HAP-1 (cell line): ENCODE data around the gene TMEM184A.

ENCODE experiments used
- DNase-seq, 2 experiments: peaks; one replicate each; pipeline ENCODE4 v3.0.0-alpha.2; 2016 to 2020; ENCODE audit warnings: low spot score in 2 of 2
- H3K27me3 ChIP-seq: fragments of 250-450 bp; sonication (Bioruptor Pico); 2 replicates; pipeline ENCODE4 v1.5.1; 2020; ENCODE audit warnings: low read depth, mild to moderate bottlenecking, moderate library complexity
- H3K36me3 ChIP-seq: fragments of 250-450 bp; sonication (Bioruptor Pico); replicated peaks from 2 replicates; pipeline ENCODE4 v1.5.1; 2020; ENCODE audit warnings: mild to moderate bottlenecking
- H3K4me1 ChIP-seq: fragments of 250-450 bp; sonication (Bioruptor Pico); 2 replicates; pipeline ENCODE4 v1.5.1; 2020; ENCODE audit warnings: mild to moderate bottlenecking
- H3K4me3 ChIP-seq: fragments of 250-450 bp; sonication (Bioruptor Pico); 2 replicates; pipeline ENCODE4 v1.5.1; 2020; ENCODE audit warnings: mild to moderate bottlenecking, moderate library complexity
- H3K9me3 ChIP-seq: fragments of 250-450 bp; sonication (Bioruptor Pico); 2 replicates; pipeline ENCODE4 v1.5.1; 2020; ENCODE audit warnings: mild to moderate bottlenecking, moderate library complexity
- in situ Hi-C: fragments of 300-500 bp; cut with MboI; formaldehyde crosslinking; loops from 3 replicates; pipeline ENCODE4 v1.14.3; 2020; ENCODE audit warnings: low sequenced_read_pairs, inconsistent platforms, mixed read lengths

Gene TMEM184A

GRCh38 chr7:1501487-1502270 lies 54.3 kb downstream of the TMEM184A start:
- H3K4me3 ChIP-seq = no peak overlapping the region
- H3K9me3 ChIP-seq = no peaks in the 10 kb centered on the region
- DNase-seq = no peak
- H3K4me1 ChIP-seq = peaks cover 5% of the 10 kb centered on the region
- H3K27me3 ChIP-seq = no peaks in the 10 kb centered on the region
- H3K36me3 ChIP-seq = peaks cover 43% of the 10 kb centered on the region
- in situ Hi-C loops = no loop called here

- no peak for DNase-seq
- Histone ChIP-seq H3K4me1 (peaks cover 4% of the 10 kb centered on the region), H3K36me3 (peaks cover 49% of the 10 kb centered on the region), H3K27me3 (no peaks in the 10 kb centered on the region), H3K9me3 (no peaks in the 10 kb centered on the region), H3K4me3 (no peak overlapping the region)
- in situ Hi-C loops = no loop called here
Observed at GRCh38 chr7:1500064-1500807, 55.8 kb downstream of the TMEM184A start.

- in situ Hi-C loops = no loop called here
- H3K4me3 ChIP-seq = no peak overlapping the region
- peaks cover 4% of the 10 kb centered on the region for H3K4me1 ChIP-seq
- H3K9me3 ChIP-seq = no peaks in the 10 kb centered on the region
- H3K36me3 ChIP-seq = peaks cover 49% of the 10 kb centered on the region
- H3K27me3 ChIP-seq = no peaks in the 10 kb centered on the region
- no peak for DNase-seq
Observed at GRCh38 chr7:1499367-1500029, 56.5 kb downstream of the TMEM184A start.

- no peaks in the 10 kb centered on the region for H3K27me3 ChIP-seq
- H3K4me1 ChIP-seq = peaks cover 4% of the 10 kb centered on the region
- in situ Hi-C loops = no loop called here
- no peak overlapping the region for H3K4me3 ChIP-seq
- H3K9me3 ChIP-seq = no peaks in the 10 kb centered on the region
- DNase-seq = no peak
- peaks cover 50% of the 10 kb centered on the region for H3K36me3 ChIP-seq
Observed at GRCh38 chr7:1498370-1499305, 57.4 kb downstream of the TMEM184A start.

GRCh38 chr7:1497293-1497927 lies 58.6 kb downstream of the TMEM184A start:
- Histone ChIP-seq H3K36me3 (peaks cover 44% of the 10 kb centered on the region), H3K4me3 (no peak overlapping the region), H3K27me3 (no peaks in the 10 kb centered on the region), H3K9me3 (no peaks in the 10 kb centered on the region), H3K4me1 (no peaks in the 10 kb centered on the region)
- no peak for DNase-seq
- in situ Hi-C loops = no loop called here

- Histone ChIP-seq H3K4me3 (no peak overlapping the region), H3K27me3 (no peaks in the 10 kb centered on the region), H3K9me3 (no peaks in the 10 kb centered on the region), H3K36me3 (peaks cover 42% of the 10 kb centered on the region), H3K4me1 (no peaks in the 10 kb centered on the region)
- in situ Hi-C loops = no loop called here
- DNase-seq = no peak
Observed at GRCh38 chr7:1496531-1497292, 59.3 kb downstream of the TMEM184A start.

- H3K9me3 ChIP-seq = no peaks in the 10 kb centered on the region
- DNase-seq = no peak
- in situ Hi-C loops = no loop called here
- H3K27me3 ChIP-seq = no peaks in the 10 kb centered on the region
- H3K4me1 ChIP-seq = no peaks in the 10 kb centered on the region
- peaks cover 43% of the 10 kb centered on the region for H3K36me3 ChIP-seq
- H3K4me3 ChIP-seq = no peak overlapping the region
Observed at GRCh38 chr7:1495564-1496242, 60.3 kb downstream of the TMEM184A start.

- in situ Hi-C loops = no loop called here
- H3K9me3 ChIP-seq = no peaks in the 10 kb centered on the region
- DNase-seq = no peak
- no peaks in the 10 kb centered on the region for H3K4me1 ChIP-seq
- H3K4me3 ChIP-seq = no peak overlapping the region
- peaks cover 42% of the 10 kb centered on the region for H3K36me3 ChIP-seq
- no peaks in the 10 kb centered on the region for H3K27me3 ChIP-seq
Observed at GRCh38 chr7:1494866-1495563, 61.0 kb downstream of the TMEM184A start.

GRCh38 chr7:1494447-1494846 lies 61.6 kb downstream of the TMEM184A start:
- no peaks in the 10 kb centered on the region for H3K4me1 ChIP-seq
- H3K9me3 ChIP-seq = no peaks in the 10 kb centered on the region
- H3K27me3 ChIP-seq = no peaks in the 10 kb centered on the region
- no peak for DNase-seq
- in situ Hi-C loops = no loop called here
- peaks cover 42% of the 10 kb centered on the region for H3K36me3 ChIP-seq
- no peak overlapping the region for H3K4me3 ChIP-seq

- Histone ChIP-seq H3K4me1 (no peaks in the 10 kb centered on the region), H3K27me3 (no peaks in the 10 kb centered on the region), H3K4me3 (no peak overlapping the region), H3K9me3 (no peaks in the 10 kb centered on the region), H3K36me3 (peaks cover 48% of the 10 kb centered on the region)
- no peak for DNase-seq
- in situ Hi-C loops = no loop called here
Observed at GRCh38 chr7:1493571-1493970, 62.4 kb downstream of the TMEM184A start.

GRCh38 chr7:1493129-1493528 lies 62.9 kb downstream of the TMEM184A start:
- in situ Hi-C loops = no loop called here
- Histone ChIP-seq H3K4me1 (no peaks in the 10 kb centered on the region), H3K36me3 (peaks cover 48% of the 10 kb centered on the region), H3K4me3 (no peak overlapping the region), H3K9me3 (no peaks in the 10 kb centered on the region), H3K27me3 (no peaks in the 10 kb centered on the region)
- no peak for DNase-seq
